Stimulated activated CD4-positive, alpha-beta T cell treated with anti-CD3 and anti-CD28 coated beads, Interleukin-2, amount 100 ng/mL, for 48 hours (primary cell): ENCODE data around the gene SOBP.
"Not testable (repeated sequence)": the region's sequence is repeated elsewhere in the genome, so short reads cannot be mapped to it uniquely, and the experiment has no call there.

Experiments
- DNase-seq, 2 donors: peaks; one replicate each; pipeline ENCODE4 v3.0.0-alpha.2; 2020

The SOBP gene

GRCh38 chr6:107524626-107525025 lies 34.7 kb downstream of the SOBP start:
- DNase-seq = no peak

GRCh38 chr6:107531868-107532267 lies 42.0 kb downstream of the SOBP start:
- no peak for DNase-seq

GRCh38 chr6:107532706-107533105 lies 42.8 kb downstream of the SOBP start:
- DNase-seq = no peak

GRCh38 chr6:107533415-107534059 lies 43.6 kb downstream of the SOBP start:
- DNase-seq = no peak

GRCh38 chr6:107534571-107535141 lies 44.7 kb downstream of the SOBP start:
- no peak for DNase-seq

- DNase-seq = no peak
These were observed 45.7 kb downstream of the SOBP start for GRCh38 chr6:107535626-107536025.

- no peak for DNase-seq
These were observed 46.5 kb downstream of the SOBP start for GRCh38 chr6:107536180-107536961.

GRCh38 chr6:107537559-107537958 lies 47.6 kb downstream of the SOBP start:
- DNase-seq = no peak

GRCh38 chr6:107538856-107539387 lies 49.0 kb downstream of the SOBP start:
- DNase-seq = no peak

- no peak for DNase-seq
These were observed 49.5 kb downstream of the SOBP start for GRCh38 chr6:107539409-107539808.

GRCh38 chr6:107539849-107540464 lies 50.0 kb downstream of the SOBP start:
- DNase-seq = no peak

GRCh38 chr6:107540465-107540857 lies 50.5 kb downstream of the SOBP start:
- no peak for DNase-seq

GRCh38 chr6:107542192-107542668 lies 52.3 kb downstream of the SOBP start:
- no peak for DNase-seq

GRCh38 chr6:107543088-107543487 lies 53.2 kb downstream of the SOBP start:
- DNase-seq = no peak

GRCh38 chr6:107543567-107543966 lies 53.6 kb downstream of the SOBP start:
- DNase-seq = no peak

- no peak for DNase-seq
These were observed 55.8 kb downstream of the SOBP start for GRCh38 chr6:107545763-107546162.

GRCh38 chr6:107546691-107547450 lies 57.0 kb downstream of the SOBP start:
- DNase-seq = no peak

GRCh38 chr6:107547451-107547840 lies 57.5 kb downstream of the SOBP start:
- DNase-seq = no peak

- no peak for DNase-seq
These were observed 60.4 kb downstream of the SOBP start for GRCh38 chr6:107550241-107550840.

- DNase-seq = no peak
These were observed 61.0 kb downstream of the SOBP start for GRCh38 chr6:107550906-107551305.

- DNase-seq = not testable (repeated sequence)
These were observed 63.2 kb downstream of the SOBP start for GRCh38 chr6:107553121-107553520.

- DNase-seq = no peak
These were observed 64.4 kb downstream of the SOBP start for GRCh38 chr6:107554326-107554725.
